NCI-H345 (cell line): ENCODE data around the gene LCE1B.

Experiments used
- DNase-seq: peaks from one replicate; lab custom pipeline; 2025; lab: John Stamatoyannopoulos, UW

Gene LCE1B, protein sequence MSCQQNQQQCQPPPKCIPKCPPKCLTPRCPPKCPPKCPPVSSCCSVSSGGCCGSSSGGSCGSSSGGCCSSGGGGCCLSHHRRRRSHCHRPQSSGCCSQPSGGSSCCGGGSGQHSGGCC

DNA sequence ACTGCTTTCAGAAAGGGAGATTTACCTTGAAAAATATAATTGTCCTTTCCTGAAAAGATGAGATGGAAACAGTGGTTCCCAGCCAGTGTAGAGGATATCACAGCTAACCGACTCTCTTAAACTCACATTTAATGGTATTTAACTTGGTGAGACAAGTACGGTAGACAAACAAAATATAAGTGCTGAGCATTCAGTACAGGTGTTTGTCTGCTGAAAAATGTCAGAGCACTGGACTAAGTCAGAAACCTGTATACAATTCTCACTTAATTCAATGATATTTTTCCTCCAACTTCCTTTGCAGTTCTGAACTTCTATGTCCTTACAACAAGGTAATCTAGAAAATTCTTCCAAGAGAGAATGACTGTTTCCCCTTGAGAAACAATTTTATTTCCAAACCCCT is at the start of gene LCE1B:
Gene LCE1B (plus strand): TSS at position 301 of the 400 bp plus-strand sequence. CDS start 476 bp downstream, outside the sequence.
- DNase-seq, result no peak

DNA sequence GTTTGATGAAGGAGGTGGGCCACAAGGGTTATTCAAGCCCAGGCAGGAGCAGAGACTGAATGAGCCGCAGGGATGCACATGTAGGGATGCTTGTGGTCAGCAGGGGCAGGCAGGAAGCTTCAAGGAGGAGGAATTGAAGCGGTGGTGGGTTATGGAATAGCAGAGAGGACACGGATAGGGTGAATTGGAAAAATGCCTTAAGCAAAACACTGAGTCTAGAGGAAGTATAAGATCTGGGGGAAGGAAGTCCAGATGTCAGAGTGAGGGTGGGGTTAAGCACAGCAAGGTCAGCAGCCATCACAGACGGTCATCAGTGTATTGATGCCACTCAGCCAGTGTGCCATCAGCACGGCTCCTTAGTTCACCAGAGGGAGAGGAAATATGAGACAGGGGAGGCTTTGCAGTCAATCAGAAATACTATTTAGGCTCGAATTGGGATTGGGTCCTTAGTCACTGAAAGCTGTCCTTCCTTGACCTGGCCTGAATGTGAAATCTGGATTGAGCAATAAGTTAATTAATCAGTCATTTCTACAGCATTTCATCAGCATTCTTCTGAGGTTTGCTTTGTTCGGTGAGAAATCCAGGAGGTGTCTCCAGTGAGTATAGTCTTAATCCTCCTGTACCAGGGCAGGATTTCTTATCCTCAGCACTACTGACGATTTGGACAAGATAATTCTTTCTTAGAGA is 42.8 kb upstream of the LCE1B start:
- DNase-seq, result no peak

DNA sequence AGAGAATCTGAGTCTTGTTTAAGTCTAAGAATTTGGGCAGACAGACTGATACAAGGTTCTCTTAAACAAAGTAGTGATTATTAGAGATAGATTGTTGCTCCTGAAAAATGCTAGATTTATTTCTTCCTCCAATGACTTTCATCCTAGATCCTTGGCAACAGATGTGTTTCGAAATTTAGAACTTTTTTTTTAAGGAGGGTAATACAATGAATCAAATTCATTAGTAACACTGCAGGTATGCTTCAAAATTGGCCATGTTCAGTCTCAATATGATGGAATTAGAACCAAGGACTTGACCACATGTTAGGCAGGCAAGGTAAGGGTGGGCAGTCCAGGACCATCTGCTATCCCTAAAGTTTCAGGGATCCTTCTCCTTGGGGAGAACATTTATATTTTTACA is 41.4 kb upstream of the LCE1B start:
- DNase-seq, result no peak

DNA sequence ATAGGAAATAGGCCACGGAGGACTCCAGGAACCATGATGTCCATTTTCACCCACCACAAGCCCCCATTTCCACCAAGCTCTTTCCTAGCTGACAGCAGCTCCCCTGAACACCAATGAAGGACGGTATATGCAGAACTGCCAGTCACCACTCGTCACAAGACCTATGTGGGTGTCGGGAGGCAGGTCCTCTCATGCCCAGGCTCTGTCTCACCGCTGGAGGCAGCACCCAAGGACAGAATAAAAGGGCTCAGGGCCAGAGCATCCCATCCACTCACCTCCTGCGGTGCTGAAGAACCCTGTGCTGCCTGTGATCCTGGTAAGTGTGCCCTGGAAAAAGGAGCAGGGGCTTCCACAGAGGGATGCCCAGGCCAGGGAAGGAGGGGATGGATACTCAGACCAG is 36.9 kb upstream of the LCE1B start, which contains the start of gene LCE1F:
Gene LCE1F (plus strand): TSS at position 266 of the 400 bp plus-strand sequence. CDS start 1,232 bp downstream, outside the sequence.
- no peak for DNase-seq

DNA sequence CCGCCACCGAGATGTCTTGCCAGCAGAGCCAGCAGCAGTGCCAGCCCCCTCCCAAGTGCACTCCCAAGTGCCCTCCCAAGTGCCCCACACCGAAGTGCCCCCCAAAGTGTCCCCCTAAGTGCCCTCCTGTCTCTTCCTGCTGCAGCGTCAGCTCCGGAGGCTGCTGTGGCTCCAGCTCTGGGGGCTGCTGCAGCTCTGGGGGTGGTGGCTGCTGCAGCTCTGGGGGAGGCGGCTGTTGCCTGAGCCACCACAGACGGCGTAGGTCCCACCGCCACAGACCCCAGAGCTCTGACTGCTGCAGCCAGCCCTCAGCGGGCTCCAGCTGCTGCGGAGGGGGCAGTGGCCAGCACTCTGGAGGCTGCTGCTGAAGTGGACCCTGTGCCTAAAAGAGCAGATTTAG is 35.4 kb upstream of the LCE1B start:
- DNase-seq, result no peak

DNA sequence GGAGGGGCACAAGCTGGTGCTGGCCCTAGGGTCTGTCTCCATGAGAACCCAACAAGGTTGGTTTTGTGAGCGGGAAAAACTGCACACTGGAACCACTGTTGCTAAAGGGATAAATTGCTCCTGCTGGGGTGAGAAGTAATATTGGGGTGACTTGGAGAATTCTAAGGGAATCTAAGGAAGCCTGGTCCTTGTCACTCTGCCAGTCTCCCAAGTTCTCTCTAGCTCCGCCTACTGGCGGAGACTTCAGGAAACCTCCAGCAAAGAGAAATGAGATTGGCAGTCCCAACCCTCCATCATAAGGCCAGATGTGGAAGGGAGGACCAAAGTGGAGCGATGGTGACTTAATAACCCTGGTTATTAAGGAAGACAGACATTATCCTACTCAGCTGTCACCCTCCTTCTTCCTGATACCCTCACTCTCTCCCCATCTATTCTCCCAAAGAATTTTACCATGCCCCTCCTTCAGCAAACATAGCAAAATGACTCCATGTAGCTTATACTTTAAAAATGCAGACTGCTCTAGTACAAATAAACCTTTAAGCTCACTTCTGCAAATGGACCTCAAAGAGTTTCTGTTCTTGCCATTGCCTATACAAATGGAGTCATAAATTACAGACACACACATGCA is 34.1 kb upstream of the LCE1B start:
- no peak for DNase-seq

DNA sequence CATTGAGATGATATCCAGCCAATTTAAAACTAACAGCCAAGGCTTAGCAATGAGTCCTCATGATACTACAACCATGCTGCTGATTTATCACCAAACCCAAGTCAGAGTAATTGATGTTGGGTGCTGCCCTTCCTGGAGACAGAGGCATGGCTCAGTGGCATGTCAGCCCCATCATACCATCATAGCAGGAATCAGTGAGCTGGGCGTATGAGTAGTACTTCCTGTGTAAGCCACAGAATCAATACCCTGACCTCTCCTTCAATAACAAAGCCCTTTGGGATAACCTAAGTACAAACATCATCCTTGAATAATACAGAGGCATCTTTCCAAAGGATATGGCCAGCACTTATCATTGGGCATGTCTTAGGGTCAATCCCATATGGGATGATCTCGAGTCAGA is 28.7 kb upstream of the LCE1B start:
- no peak for DNase-seq

DNA sequence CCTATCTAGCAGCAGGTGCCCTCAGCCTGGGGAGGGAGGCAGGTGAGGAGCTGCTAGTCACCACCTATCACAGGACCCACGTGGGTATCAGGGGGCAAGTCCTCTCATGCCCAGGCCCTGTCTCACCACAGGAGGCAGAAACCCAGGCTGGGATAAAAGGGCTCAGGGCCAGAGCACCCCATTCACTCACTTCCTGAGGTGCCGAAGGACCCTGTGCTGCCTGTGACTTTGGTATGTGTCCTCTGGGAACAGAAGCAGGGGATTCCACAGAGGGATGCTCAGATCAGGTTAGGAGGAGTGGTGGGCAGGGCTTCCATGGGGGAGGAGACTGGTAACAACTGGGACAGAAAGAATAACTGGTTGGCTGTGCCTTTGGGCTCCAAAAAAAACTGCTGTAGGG is 25.7 kb upstream of the LCE1B start, which contains the start of gene LCE1E:
Gene LCE1E (plus strand): TSS at position 181 of the 400 bp plus-strand sequence. CDS start 1,043 bp downstream, outside the sequence.
- DNase-seq, result no peak

DNA sequence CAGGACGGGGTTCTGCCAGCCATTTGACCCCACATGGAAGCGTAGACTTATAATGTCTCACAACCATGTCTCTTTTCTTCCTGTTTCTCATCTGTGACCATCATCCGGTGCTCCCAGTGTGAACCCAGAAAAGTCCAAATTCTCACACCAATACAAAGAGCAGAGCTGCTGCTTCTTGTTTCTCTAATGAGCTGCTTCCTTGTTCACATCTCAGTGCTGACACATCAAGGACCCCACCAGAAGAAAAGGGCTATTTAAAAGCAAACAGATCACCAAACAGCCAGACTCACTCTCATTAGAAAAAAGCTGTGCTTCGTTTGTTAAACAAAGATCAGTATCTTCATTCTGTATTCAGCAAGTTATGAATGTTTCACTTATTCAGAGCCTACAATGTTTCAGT is 16.1 kb upstream of the LCE1B start:
- no peak for DNase-seq

DNA sequence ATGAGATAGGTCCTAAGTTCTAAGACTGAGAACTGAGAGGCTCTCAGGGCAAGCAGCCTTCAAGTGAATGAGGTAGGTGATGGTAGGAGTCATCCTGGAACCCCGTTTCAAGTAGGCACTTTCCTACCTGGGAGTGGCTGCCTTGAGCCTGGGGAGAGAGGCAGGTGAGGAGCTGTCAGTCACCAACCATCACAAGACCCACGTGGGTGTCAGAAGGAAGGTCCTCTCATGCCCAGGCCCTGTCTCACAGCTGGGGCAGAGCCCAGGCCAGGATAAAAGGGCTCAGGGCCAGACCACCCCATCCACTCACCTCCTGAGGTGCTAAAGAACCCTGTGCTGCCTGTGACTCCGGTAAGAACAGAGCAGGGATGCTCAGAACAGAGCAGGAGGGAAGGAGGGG is 15.3 kb upstream of the LCE1B start, which contains the start of gene LCE1D:
Gene LCE1D (plus strand): TSS at position 301 of the 400 bp plus-strand sequence. CDS start 1,074 bp downstream, outside the sequence.
- no peak for DNase-seq

DNA sequence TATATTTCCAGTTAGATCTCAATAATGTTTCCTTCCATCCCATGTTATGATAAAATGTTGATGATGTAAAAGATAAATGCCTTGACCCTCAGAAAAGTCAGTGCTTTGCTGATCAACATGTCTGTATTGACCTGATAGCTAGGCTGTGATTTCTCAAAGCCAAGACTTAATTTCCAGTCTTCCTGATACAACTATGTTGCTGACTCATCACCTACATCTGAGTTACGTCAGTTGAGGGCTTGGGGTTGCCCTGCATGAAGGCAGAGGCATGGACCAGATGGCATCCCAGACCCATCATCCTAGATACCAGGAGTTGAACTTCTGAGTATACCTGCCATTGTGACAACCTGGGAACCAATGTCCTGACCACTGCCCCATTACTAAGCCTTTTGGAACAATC is 10.4 kb upstream of the LCE1B start:
- DNase-seq, result no peak

DNA sequence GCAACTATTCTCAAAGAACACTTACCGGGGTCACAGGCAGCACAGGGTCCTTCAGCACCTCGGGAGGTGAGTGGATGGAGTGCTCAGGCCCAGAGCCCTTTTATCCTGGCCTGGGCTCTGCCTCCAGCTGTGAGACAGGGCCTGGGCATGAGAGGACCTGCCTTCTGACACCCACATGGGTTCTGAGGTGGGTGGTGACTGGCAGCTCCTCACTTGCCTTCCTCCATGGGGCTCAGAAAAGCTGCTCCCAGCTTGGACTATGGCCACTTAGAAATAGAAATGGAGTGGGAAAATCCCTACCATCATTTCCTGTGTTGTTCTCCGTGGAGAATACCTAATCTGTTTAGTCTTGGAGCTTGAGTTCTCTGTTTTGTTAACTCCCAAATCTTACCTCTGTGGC is 5.2 kb upstream of the LCE1B start, which contains the start of gene LCE1C:
Gene LCE1C (minus strand): TSS at position 76 of the 400 bp plus-strand sequence. CDS start 1,173 bp downstream, outside the sequence.
- DNase-seq, result no peak

DNA sequence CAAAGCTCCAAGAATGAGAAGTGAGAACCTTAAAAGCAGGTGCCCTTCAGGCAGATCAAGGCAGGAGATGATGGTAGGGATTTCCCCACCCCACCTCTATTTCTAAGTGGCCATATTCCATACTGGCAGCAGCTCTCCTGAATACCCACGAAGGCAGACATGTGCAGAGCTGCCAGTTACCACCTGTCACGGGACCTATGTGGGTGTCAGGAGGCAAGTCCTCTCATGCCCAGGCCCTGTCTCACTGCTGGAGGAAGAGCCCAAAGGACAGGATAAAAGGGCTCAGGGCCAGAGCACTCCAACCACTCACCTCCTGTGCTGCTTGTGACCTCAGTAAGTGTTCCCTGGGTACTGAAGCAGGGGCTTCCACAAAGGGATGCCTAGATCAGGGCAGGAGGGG is 721 bp upstream of the LCE1B start:
- no peak for DNase-seq

DNA sequence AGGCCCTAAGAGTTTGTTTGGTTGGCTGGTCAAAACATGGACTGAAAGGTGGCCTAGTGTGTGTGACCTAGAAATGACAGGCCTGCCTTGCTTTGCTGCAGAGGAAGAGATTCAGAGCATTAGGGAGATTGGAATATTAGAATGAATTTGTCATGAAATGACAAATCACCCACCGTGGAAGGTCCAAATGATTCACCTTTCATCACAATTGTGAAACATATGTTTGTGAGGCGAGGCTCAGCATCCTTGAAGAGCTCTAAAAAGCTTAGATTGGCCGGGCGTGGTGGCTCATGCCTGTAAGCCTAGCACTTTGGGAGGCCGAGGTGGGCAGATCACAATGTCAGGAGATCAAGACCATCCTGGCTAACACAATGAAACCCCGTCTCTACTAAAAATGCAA is 5.5 kb downstream of the LCE1B start:
- DNase-seq, result no peak

DNA sequence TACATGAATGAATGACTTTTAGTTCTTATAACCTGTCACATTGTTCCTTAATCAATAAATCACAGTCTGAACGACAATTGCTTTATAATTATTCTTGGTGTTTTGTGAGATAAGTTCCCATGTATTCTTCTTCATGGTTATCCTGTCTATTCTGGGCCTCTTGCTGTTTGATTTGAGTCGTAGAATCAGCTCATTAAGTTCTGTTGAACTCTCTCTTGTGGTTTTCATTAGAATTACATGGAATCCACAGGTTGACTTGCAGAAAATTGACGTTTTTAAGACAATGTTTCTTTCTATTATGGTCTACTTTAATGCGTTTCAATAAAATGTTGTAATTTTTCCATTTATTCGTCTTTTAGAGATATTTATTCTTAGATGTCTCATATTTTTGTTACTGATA is 11.5 kb downstream of the LCE1B start:
- DNase-seq, result no peak

DNA sequence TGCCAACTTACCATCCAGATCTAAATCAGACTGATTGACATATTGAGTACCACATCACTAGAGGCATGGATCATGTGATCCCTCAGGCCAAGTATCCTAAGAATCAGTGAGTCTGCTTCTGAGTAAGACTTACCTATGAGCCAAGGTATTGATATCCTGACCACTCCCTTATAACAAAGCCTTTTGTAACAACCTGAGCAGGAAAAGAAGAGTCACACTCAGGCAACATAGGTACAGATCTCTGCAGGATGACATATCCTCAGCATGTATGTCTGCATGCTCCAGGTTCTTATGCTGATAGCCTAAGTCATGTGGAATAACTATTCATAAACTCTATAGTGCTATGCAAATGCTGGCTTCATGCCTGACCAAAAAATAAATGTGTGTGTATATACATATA is 13.2 kb downstream of the LCE1B start:
- DNase-seq, result no peak

DNA sequence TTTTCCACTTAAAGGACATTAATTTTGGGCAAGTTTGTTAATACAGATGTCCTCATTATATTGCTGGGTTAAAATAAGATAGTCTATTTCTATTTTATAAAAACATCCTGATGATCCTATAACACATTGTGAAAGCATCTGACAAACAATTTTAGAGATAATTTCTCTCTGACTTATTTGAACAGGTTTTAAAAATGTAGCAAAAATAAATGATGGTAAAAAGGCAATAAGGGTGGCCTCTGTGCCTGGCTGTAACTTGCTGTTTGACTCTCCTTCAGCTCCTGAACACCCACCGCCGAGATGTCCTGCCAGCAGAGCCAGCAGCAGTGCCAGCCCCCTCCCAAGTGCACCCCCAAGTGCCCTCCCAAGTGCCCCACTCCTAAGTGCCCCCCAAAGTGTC is 15.4 kb downstream of the LCE1B start, which contains the start of gene LCE1A:
Gene LCE1A (plus strand): TSS at position 301 of the 400 bp plus-strand sequence. CDS start 0 bp downstream, at position 301.
- DNase-seq, result no peak

DNA sequence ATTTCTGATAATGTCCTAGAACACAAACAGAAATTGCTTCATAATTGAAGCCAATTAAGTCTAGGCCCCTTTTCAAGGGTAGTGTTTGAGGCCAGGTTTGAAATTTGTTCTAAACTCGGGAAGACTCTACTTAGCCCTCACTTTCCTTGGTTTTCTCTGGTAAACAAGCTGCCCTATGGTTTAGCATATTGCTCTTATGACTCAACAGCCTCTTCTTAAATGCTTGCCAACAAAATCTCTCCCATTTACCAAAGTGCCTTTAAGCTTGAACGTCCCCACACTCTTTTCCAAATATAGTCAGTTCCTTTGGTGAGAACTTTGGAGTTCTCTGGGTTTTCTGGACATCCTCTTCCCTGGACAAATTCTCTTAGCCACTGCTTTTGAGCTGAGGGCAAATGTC is 25.1 kb downstream of the LCE1B start:
- DNase-seq, result no peak

DNA sequence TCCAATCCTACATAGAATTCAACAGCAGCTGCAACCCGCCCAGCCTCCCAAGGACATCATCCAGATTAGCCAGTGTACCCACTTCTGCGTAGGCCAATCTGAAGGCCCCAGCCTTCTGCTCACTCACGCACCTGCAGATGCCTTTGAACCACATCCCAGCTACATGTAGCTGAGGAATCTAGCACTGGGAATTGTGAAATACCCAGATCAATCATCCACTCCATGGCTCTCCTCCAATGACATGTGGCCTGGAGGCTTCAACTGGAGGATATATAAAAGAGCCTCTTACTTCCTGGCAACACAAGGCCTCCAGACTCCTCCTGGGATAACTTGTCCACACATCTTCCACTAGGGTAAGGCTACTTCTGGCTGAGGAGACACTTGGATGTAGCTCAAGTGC is 30.8 kb downstream of the LCE1B start, which contains the start of gene LCE6A:
Gene LCE6A (plus strand): TSS at position 301 of the 400 bp plus-strand sequence. CDS start 665 bp downstream, outside the sequence.
- no peak for DNase-seq

DNA sequence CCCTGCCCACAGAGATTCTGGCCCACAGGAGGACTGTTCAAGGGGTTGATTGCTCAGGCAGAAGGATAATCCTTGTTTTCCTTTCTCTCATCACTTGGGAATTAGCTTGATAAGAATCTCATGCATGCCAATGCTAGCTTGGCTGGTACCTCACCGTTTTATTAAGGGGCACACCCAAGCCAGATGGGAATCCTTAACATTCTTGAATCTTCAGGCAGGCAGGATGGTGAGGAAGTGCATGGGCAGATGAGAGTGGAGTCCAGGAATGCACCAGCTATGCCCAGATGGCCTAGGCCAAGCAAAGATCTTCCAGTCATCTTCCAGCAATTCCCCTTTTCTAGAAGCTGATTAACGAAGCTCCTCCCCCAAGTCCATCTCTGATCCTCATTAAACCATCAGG is 43.9 kb downstream of the LCE1B start:
- DNase-seq, result no peak

DNA sequence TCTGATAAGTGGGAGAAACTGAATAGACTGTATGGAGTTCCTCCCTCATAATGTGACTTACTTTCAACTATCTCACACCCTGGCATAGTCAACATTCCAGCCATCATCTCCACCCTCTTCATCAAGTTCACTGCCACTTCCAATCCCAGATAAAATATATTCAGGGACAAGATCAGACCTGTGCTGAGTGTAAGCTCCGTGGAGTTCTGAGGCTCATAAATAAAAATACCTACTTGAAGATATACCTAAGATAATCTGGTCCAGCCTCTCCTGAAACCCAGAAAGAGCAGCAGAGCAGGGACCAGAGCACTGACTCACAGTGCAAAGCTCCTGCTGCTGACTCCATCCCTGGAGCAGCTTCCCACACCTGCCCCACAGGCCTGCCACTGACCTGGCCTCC is 46.3 kb downstream of the LCE1B start:
- DNase-seq, result no peak

DNA sequence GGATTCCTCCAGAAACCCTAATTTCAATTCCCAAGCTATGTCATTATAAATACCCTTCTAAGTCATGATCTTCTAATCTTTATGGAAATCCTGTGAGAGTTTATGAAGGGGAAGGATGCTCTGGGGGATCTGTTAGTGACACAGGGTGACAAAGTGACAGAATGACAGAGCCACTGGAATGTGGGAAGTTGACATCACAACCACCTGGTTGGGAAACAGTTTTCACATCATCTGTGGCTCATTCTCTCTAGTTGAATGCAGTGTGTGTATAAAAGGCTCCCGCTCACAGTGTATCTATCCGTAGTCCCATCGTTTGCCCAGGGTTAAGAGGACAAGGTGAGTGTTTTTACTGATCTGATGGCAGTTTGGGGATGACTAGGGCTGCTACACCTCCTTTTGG is 47.9 kb downstream of the LCE1B start, which contains the start of gene LCE7A:
Gene LCE7A (plus strand): TSS at position 301 of the 400 bp plus-strand sequence. CDS start 702 bp downstream, outside the sequence.
- no peak for DNase-seq

DNA sequence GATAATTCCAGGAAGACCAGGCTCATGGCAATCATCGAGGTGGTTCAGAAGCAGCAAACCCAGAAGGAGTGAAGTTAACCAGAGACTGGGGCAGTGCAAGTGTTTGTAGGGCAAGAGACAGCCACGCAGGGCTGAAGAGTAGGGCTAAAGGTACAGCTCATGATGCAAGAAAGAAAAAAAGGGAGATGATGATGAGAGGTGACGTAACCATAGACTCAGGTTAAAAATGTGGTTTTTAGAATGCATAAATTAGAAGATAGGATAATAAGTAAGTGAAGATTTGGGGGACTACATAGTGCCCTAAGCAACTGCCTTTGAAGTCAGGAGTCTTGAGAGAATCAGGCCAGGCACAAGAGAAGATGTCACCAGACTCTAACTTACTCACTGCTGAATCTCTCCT is 48.4 kb downstream of the LCE1B start:
- DNase-seq, result no peak
